A673 (cell line): ENCODE results near the gene FNDC3B. TPM values are rescaled to one million over a fixed set of nuclear protein-coding genes. Genes with fewer than 3 reads are reported as not detected.

Source experiments
- BruUV-seq: library from RNA; stranded (reverse); fragments of 400-500 nt; replicated peaks from 2 replicates; lab custom pipeline; 2021; lab: Mats Ljungman, UMichigan
- CTCF ChIA-PET: fragments of 300-600 bp; sonication (Branson Sonifier 250); formaldehyde crosslinking; loops from one replicate; lab custom pipeline; 2022; ENCODE audit warnings: antibody characterized with exemption; lab: Charles Lee
- POLR2A ChIA-PET: fragments of 300-600 bp; sonication (Branson Sonifier 250); formaldehyde crosslinking; loops from one replicate; lab custom pipeline; 2022; ENCODE audit warnings: antibody characterized with exemption; ENCODE audit not compliant: low non-redundant PET; lab: Charles Lee
- DNase-seq: peaks from one replicate; pipeline ENCODE4 v3.0.0-alpha.2; 2015; ENCODE audit warnings: low spot score
- H3K27ac ChIP-seq: fragments of 200-600 bp; sonication (generic); 2 replicates; pipeline ENCODE4 v1.5.1; 2016; ENCODE audit warnings: mixed run types, low read depth, mild to moderate bottlenecking, mixed read lengths, antibody characterized with exemption, low read length; ENCODE audit not compliant: poor library complexity, severe bottlenecking
- H3K27me3 ChIP-seq: fragments of 200-600 bp; sonication (generic); replicated peaks from 2 replicates; pipeline ENCODE4 v1.6.1; 2017; ENCODE audit warnings: mixed run types, low read depth, mild to moderate bottlenecking, mixed read lengths, antibody characterized with exemption, low read length; ENCODE audit not compliant: insufficient read depth, poor library complexity
- H3K36me3 ChIP-seq: fragments of 200-600 bp; sonication (generic); 2 replicates; pipeline ENCODE4 v1.6.1; 2016; ENCODE audit warnings: mixed run types, mild to moderate bottlenecking, mixed read lengths, antibody characterized with exemption, low read length; ENCODE audit not compliant: insufficient read depth, poor library complexity, severe bottlenecking
- H3K4me1 ChIP-seq: fragments of 200-600 bp; sonication (generic); 2 replicates; pipeline ENCODE4 v1.6.1; 2017; ENCODE audit warnings: mixed run types, mild to moderate bottlenecking, mixed read lengths, antibody characterized with exemption, low read length; ENCODE audit not compliant: insufficient read depth, poor library complexity, severe bottlenecking
- H3K4me3 ChIP-seq: fragments of 200-600 bp; sonication (generic); 2 replicates; pipeline ENCODE4 v1.5.1; 2016; ENCODE audit warnings: low read depth, mixed run types, mild to moderate bottlenecking, mixed read lengths, low read length; ENCODE audit not compliant: poor library complexity, severe bottlenecking
- H3K9me3 ChIP-seq: fragments of 200-600 bp; sonication (generic); 2 replicates; pipeline ENCODE4 v1.6.1; 2016; ENCODE audit warnings: mixed run types, low read depth, mild to moderate bottlenecking, mixed read lengths, antibody characterized with exemption, low read length; ENCODE audit not compliant: poor library complexity, severe bottlenecking
- CTCF ChIP-seq: fragments of 300-800, 200-600 bp; sonication (generic); conservative IDR thresholded peaks from 2 replicates; pipeline ENCODE4 v1.5.1; 2017; ENCODE audit warnings: low read depth, mild to moderate bottlenecking, antibody characterized with exemption, low read length, moderate library complexity, mixed read lengths
- EZH2 ChIP-seq: fragments of 200-600 bp; sonication (generic); IDR thresholded peaks from 2 replicates; pipeline ENCODE4 v1.6.1; 2017; ENCODE audit warnings: borderline replicate concordance, low read depth, mild to moderate bottlenecking, mixed read lengths, antibody characterized with exemption, low read length; ENCODE audit not compliant: poor library complexity, severe bottlenecking
- intact Hi-C: fragments of 100-400 bp; cut with micrococcal nuclease; formaldehyde crosslinking; loops from one replicate; pipeline ENCODE4 v1.10.0; 2022; ENCODE audit not compliant: unreplicated experiment
- total RNA-seq: library from RNA; stranded (reverse); gene quantifications from 2 replicates; pipeline ENCODE4 v1.2.3, GENCODE V29; 2021

The FNDC3B gene
- total RNA-seq, 1 experiment from 2014 or later: 50.8 TPM

- ChIA-PET POLR2A (no interaction called here), CTCF (no interaction called here)
- no peak for TF ChIP-seq CTCF
- no peak for TF ChIP-seq EZH2
- Histone ChIP-seq H3K36me3 (no peaks in the 10 kb centered on the region), H3K27ac (no peak overlapping the region), H3K27me3 (no peaks in the 10 kb centered on the region), H3K4me1 (peaks cover 24% of the 10 kb centered on the region), H3K4me3 (no peak overlapping the region), H3K9me3 (no peaks in the 10 kb centered on the region)
- no peak for DNase-seq
- intact Hi-C loops: no loop called here
- no TSS peak for BruUV-seq
Observed at GRCh38 chr3:172074586-172074985, 35.2 kb downstream of the FNDC3B start.

GRCh38 chr3:172076212-172076611 lies 36.8 kb downstream of the FNDC3B start:
- H3K4me1 ChIP-seq: peaks cover 18% of the 10 kb centered on the region
- no TSS peak for BruUV-seq

GRCh38 chr3:172077197-172077757 lies 37.9 kb downstream of the FNDC3B start:
- Histone ChIP-seq H3K36me3 (no peaks in the 10 kb centered on the region), H3K9me3 (no peaks in the 10 kb centered on the region), H3K27me3 (no peaks in the 10 kb centered on the region), H3K27ac (no peak overlapping the region), H3K4me3 (no peak overlapping the region), H3K4me1 (peaks cover 29% of the 10 kb centered on the region)
- ChIA-PET POLR2A (no interaction called here), CTCF (no interaction called here)
- intact Hi-C loops: no loop called here
- DNase-seq: no peak
- BruUV-seq: no TSS peak
- TF ChIP-seq EZH2 (no peak), CTCF (no peak)

More at GRCh38 chr3:172076212-172076611, 36.8 kb downstream of the FNDC3B start:
- DNase-seq: no peak
- CTCF ChIA-PET: no interaction called here
- Histone ChIP-seq H3K36me3 (no peaks in the 10 kb centered on the region), H3K27ac (no peak overlapping the region), H3K4me3 (no peak overlapping the region), H3K27me3 (no peaks in the 10 kb centered on the region), H3K9me3 (no peaks in the 10 kb centered on the region)
- intact Hi-C loops: no loop called here
- POLR2A ChIA-PET: no interaction called here
- TF ChIP-seq CTCF (no peak), EZH2 (no peak)
